DMS153 treated with DMSO at 0.1 percent for 48 hours (cell line): ENCODE data around the gene BRS3.

Experiments used
- DNase-seq: peaks from one replicate; lab custom pipeline; 2025; ENCODE audit not compliant: unreplicated experiment; lab: John Stamatoyannopoulos, UW

The BRS3 gene

GRCh38 chrX:136493011-136493410 lies 5.3 kb downstream of the BRS3 start:
- DNase-seq, result no peak

- DNase-seq, result no peak
Measured at GRCh38 chrX:136495043-136495442, 7.3 kb downstream of the BRS3 start.

- no peak for DNase-seq
Measured at GRCh38 chrX:136496186-136496763, 8.5 kb downstream of the BRS3 start.

GRCh38 chrX:136496764-136497555 lies 9.2 kb downstream of the BRS3 start:
- DNase-seq, result peak; percentile 72

GRCh38 chrX:136497556-136498052 lies 9.9 kb downstream of the BRS3 start, which contains the start of gene HTATSF1:
Gene HTATSF1, plus strand, starts transcription at chrX:136497592. Its CDS starts 93 bp downstream, at chrX:136497685.
- DNase-seq, result no peak

GRCh38 chrX:136519069-136519468 lies 31.3 kb downstream of the BRS3 start:
- DNase-seq, result no peak

GRCh38 chrX:136523770-136524169 lies 36.0 kb downstream of the BRS3 start:
- no peak for DNase-seq

GRCh38 chrX:136525738-136526606 lies 38.2 kb downstream of the BRS3 start:
- DNase-seq, result no peak

GRCh38 chrX:136528645-136529315 lies 41.0 kb downstream of the BRS3 start:
- DNase-seq, result no peak

- DNase-seq, result no peak
Measured at GRCh38 chrX:136529795-136530194, 42.0 kb downstream of the BRS3 start.

GRCh38 chrX:136531951-136532350 lies 44.2 kb downstream of the BRS3 start, which contains the start of gene VGLL1:
Gene VGLL1, plus strand, starts transcription at chrX:136532215. Its CDS starts 3,806 bp downstream, at chrX:136536021.
- no peak for DNase-seq

- no peak for DNase-seq
Measured at GRCh38 chrX:136534131-136534530, 46.4 kb downstream of the BRS3 start.

- DNase-seq, result no peak
Measured at GRCh38 chrX:136538811-136539210, 51.1 kb downstream of the BRS3 start.

GRCh38 chrX:136540226-136540625 lies 52.5 kb downstream of the BRS3 start:
- no peak for DNase-seq

- no peak for DNase-seq
Measured at GRCh38 chrX:136541294-136541693, 53.5 kb downstream of the BRS3 start.

GRCh38 chrX:136542281-136542680 lies 54.5 kb downstream of the BRS3 start:
- DNase-seq, result no peak
